Skeletal muscle tissue (tissue), 4 donors: ENCODE data around the gene PTPRM. TPM values are rescaled to one million over a fixed set of nuclear protein-coding genes. Genes with fewer than 3 reads are reported as not detected.

Source experiments
- H3K27ac ChIP-seq: one replicate; pipeline ENCODE4 v1.7.0; 2013; ENCODE audit warnings: mild to moderate bottlenecking, low read depth, low read length, inconsistent platforms
- H3K27me3 ChIP-seq, 3 donors: one replicate each; pipeline ENCODE4 v1.7.0; 2013; ENCODE audit warnings: low read length in 3 of 3; ENCODE audit not compliant: control insufficient read depth in 3 of 3, insufficient read depth in 3 of 3
- H3K36me3 ChIP-seq, 3 donors: one replicate each; pipeline ENCODE4 v1.7.0; 2013; ENCODE audit warnings: low read length in 3 of 3; ENCODE audit not compliant: control insufficient read depth in 3 of 3, insufficient read depth in 3 of 3
- H3K4me1 ChIP-seq, 3 donors: one replicate each; pipeline ENCODE4 v1.7.0; 2013; ENCODE audit warnings: low read length in 3 of 3, mild to moderate bottlenecking in 3 of 3; ENCODE audit not compliant: control insufficient read depth in 3 of 3, insufficient read depth in 3 of 3
- H3K4me3 ChIP-seq, 3 donors: one replicate each; pipeline ENCODE4 v1.7.0; 2013; ENCODE audit warnings: low read length in 3 of 3
- H3K9ac ChIP-seq, 3 donors: one replicate each; pipeline ENCODE4 v1.7.0; 2013; ENCODE audit warnings: low read length in 3 of 3, mild to moderate bottlenecking in 3 of 3, moderate library complexity in 2 of 3, low read depth in 1 of 3
- H3K9me3 ChIP-seq, 3 donors: one replicate each; pipeline ENCODE4 v1.7.0; 2013; ENCODE audit warnings: low read length in 3 of 3; ENCODE audit not compliant: control insufficient read depth in 3 of 3
- total RNA-seq: library from RNA; depleted of rRNA; stranded (reverse); fragments of >200 nt; gene quantifications from one replicate; pipeline ENCODE4 v1.2.3, GENCODE V29; 2014
- donor health status: Osteomylitis.

The PTPRM gene
- total RNA-seq, 1 donor from 2014 or later: 68.9 TPM

- no peaks in the 10 kb centered on the region for H3K27me3 ChIP-seq
- H3K36me3 ChIP-seq: no peaks in the 10 kb centered on the region
- H3K9ac ChIP-seq: no peak overlapping the region
- no peak overlapping the region for H3K4me3 ChIP-seq
- H3K9me3 ChIP-seq: no peaks in the 10 kb centered on the region
- H3K27ac ChIP-seq: no peak overlapping the region
- H3K4me1 ChIP-seq: peaks cover 5 to 7% (median 6%) of the 10 kb centered on the region in 3 donors
Observed at GRCh38 chr18:8287196-8287885, 720.2 kb downstream of the PTPRM start.

- H3K4me1 ChIP-seq: peaks cover 5 to 7% (median 6%) of the 10 kb centered on the region in 3 donors
- no peaks in the 10 kb centered on the region for H3K36me3 ChIP-seq
- no peak overlapping the region for H3K4me3 ChIP-seq
- H3K9me3 ChIP-seq: no peaks in the 10 kb centered on the region
- H3K27ac ChIP-seq: no peak overlapping the region
- H3K27me3 ChIP-seq: no peaks in the 10 kb centered on the region
- no peak overlapping the region for H3K9ac ChIP-seq
Observed at GRCh38 chr18:8288472-8289195, 721.5 kb downstream of the PTPRM start.

GRCh38 chr18:8290435-8290834, 723.3 kb downstream of the PTPRM start:
- no peak overlapping the region for H3K4me3 ChIP-seq
- no peak overlapping the region for H3K27ac ChIP-seq
- H3K9ac ChIP-seq: no peak overlapping the region
- no peaks in the 10 kb centered on the region for H3K27me3 ChIP-seq
- no peaks in the 10 kb centered on the region for H3K36me3 ChIP-seq
- H3K9me3 ChIP-seq: no peaks in the 10 kb centered on the region
- peaks cover 5 to 7% (median 6%) of the 10 kb centered on the region in 3 donors for H3K4me1 ChIP-seq

- Histone ChIP-seq H3K4me1 (peaks cover 5 to 7% (median 6%) of the 10 kb centered on the region in 3 donors), H3K36me3 (no peaks in the 10 kb centered on the region), H3K27ac (no peak overlapping the region), H3K4me3 (no peak overlapping the region), H3K27me3 (no peaks in the 10 kb centered on the region), H3K9me3 (no peaks in the 10 kb centered on the region), H3K9ac (no peak overlapping the region)
Observed at GRCh38 chr18:8290913-8291312, 723.8 kb downstream of the PTPRM start.

- H3K36me3 ChIP-seq: peaks cover 8 to 9% (median 8%) of the 10 kb centered on the region in 3 donors
- H3K27ac ChIP-seq: no peak overlapping the region
- H3K9me3 ChIP-seq: no peaks in the 10 kb centered on the region
- peaks cover 0 to 6% (median 4%) of the 10 kb centered on the region in 3 donors for H3K4me1 ChIP-seq
- H3K27me3 ChIP-seq: no peaks in the 10 kb centered on the region
- H3K4me3 ChIP-seq: no peak overlapping the region
- no peak overlapping the region for H3K9ac ChIP-seq
Observed at GRCh38 chr18:8293184-8293583, 726.1 kb downstream of the PTPRM start.

- H3K27ac ChIP-seq: no peak overlapping the region
- no peaks in the 10 kb centered on the region for H3K4me1 ChIP-seq
- no peaks in the 10 kb centered on the region for H3K27me3 ChIP-seq
- H3K9ac ChIP-seq: no peak overlapping the region
- peaks cover 8 to 12% (median 11%) of the 10 kb centered on the region in 3 donors for H3K36me3 ChIP-seq
- H3K4me3 ChIP-seq: no peak overlapping the region
- H3K9me3 ChIP-seq: no peaks in the 10 kb centered on the region
Observed at GRCh38 chr18:8296886-8297616, 729.9 kb downstream of the PTPRM start.

- H3K27me3 ChIP-seq: no peaks in the 10 kb centered on the region
- no peak overlapping the region for H3K9ac ChIP-seq
- peaks cover 8 to 12% (median 11%) of the 10 kb centered on the region in 3 donors for H3K36me3 ChIP-seq
- no peak overlapping the region for H3K4me3 ChIP-seq
- H3K4me1 ChIP-seq: no peaks in the 10 kb centered on the region
- H3K27ac ChIP-seq: no peak overlapping the region
- no peaks in the 10 kb centered on the region for H3K9me3 ChIP-seq
Observed at GRCh38 chr18:8298186-8298585, 731.1 kb downstream of the PTPRM start.

- peaks cover 8 to 12% (median 11%) of the 10 kb centered on the region in 3 donors for H3K36me3 ChIP-seq
- no peak overlapping the region for H3K27ac ChIP-seq
- no peaks in the 10 kb centered on the region for H3K9me3 ChIP-seq
- no peak overlapping the region for H3K9ac ChIP-seq
- H3K4me1 ChIP-seq: no peaks in the 10 kb centered on the region
- H3K4me3 ChIP-seq: no peak overlapping the region
- H3K27me3 ChIP-seq: no peaks in the 10 kb centered on the region
Observed at GRCh38 chr18:8299054-8299980, 732.2 kb downstream of the PTPRM start.

- peaks cover 8 to 12% (median 11%) of the 10 kb centered on the region in 3 donors for H3K36me3 ChIP-seq
- H3K9me3 ChIP-seq: no peaks in the 10 kb centered on the region
- no peak overlapping the region for H3K9ac ChIP-seq
- H3K4me1 ChIP-seq: no peaks in the 10 kb centered on the region
- H3K27me3 ChIP-seq: no peaks in the 10 kb centered on the region
- H3K27ac ChIP-seq: no peak overlapping the region
- H3K4me3 ChIP-seq: no peak overlapping the region
Observed at GRCh38 chr18:8300751-8301410, 733.8 kb downstream of the PTPRM start.
